Transverse colon (tissue), 3 donors: ENCODE results near the gene SSTR4.

ENCODE experiments used
- CTCF ChIP-seq, 5 experiments: fragments of 200-600 bp in 3 of 5; fragments of 450-650 bp in 2 of 5; sonication (generic) in 3 of 5; IDR thresholded peaks; 1 replicate in 2 of 5; 2 replicates in 3 of 5; pipeline ENCODE4 v1.5.1; 2016 to 2017; ENCODE audit warnings: antibody characterized with exemption in 5 of 5, inconsistent platforms in 3 of 5, mild to moderate bottlenecking in 2 of 5, moderate library complexity in 1 of 5
- POLR2A ChIP-seq: fragments of 450-650 bp; IDR thresholded peaks from one replicate; pipeline ENCODE4 v1.6.1; 2016; ENCODE audit warnings: antibody characterized with exemption, mild to moderate bottlenecking, moderate library complexity

DNA sequence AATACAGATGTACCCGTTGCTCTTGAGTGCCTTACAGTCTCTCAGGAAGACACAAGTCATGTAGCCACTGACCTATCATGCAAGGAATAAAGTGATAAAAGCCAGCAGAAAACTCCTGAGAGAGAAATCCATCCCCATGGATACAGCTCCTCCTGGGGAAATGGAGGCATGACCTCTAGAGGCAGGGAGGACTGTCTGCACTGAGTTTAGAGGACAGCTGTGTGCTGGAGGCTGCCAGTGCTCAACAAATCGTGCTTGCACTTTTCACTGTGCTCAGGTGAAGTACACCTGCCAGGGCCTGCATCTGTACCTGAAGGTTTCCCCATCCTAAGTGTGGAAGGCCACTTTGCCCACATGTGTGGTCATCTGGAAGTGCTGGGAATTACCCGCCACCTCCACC lies 38.9 kb downstream of the SSTR4 start:
- TF ChIP-seq CTCF (IDR thresholded peaks at IDR 0.05) (no peak), POLR2A (no peak)
